HG03342 (cell line): ENCODE results near the gene CPVL.

Experiments
- ATAC-seq: cut with Tn5 transposase; IDR thresholded peaks from one replicate; pipeline ENCODE4 v1.9.1; 2021; ENCODE audit warnings: mild to moderate bottlenecking, moderate library complexity; ENCODE audit not compliant: unreplicated experiment

CPVL gene

DNA sequence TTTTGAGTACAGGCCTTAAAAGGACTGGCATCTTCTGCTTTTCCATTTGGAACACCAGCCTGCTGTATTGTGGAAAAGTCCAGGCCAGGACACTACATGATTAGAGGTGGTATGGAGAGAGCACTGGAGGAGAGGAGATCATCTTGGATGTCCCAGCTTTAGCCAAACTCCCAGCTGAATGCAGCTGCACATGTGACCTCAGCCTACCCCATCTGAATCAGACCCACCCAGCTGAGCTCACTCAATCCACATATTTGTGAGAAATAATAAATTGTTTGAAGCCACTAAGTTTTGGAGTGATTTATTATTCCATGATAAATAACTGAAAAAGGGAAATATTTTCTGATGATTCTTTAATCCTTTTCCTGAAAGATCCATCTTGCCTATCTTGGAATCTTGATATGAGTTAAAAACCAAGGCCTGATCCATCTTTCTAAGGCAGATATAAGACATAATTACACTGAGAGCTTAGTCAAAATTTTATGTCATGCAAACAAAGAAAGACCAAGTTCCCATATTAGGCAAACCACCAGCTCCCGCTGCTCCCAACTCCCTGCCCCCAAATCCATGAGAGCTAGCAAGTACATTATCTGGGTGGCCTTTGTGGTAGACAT, 133.1 kb downstream of the CPVL start:
- no peak for ATAC-seq

DNA sequence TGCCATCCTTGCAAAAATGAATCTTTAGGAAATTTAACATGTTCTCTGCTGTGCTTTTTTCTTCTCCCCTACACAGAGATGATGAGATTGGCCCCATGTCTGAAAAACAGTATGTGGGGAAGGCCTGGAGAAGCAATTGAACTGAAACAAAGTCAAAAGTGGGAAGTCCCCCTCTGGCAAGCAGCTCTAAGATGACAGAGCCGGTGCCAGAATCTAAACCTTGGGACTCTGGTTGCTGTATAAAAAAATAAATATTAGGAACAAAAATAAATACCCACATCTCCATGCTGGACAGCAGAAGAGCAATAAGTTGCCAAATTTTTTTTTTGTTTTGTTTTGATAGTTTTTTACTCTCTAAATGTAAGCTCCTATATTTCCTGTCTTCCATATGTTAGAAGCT, 136.4 kb downstream of the CPVL start:
- ATAC-seq: no peak

GRCh38 chr7:29008590-29008989, 137.7 kb downstream of the CPVL start:
- no peak for ATAC-seq

GRCh38 chr7:29007127-29007526, 139.2 kb downstream of the CPVL start:
- ATAC-seq: no peak

DNA sequence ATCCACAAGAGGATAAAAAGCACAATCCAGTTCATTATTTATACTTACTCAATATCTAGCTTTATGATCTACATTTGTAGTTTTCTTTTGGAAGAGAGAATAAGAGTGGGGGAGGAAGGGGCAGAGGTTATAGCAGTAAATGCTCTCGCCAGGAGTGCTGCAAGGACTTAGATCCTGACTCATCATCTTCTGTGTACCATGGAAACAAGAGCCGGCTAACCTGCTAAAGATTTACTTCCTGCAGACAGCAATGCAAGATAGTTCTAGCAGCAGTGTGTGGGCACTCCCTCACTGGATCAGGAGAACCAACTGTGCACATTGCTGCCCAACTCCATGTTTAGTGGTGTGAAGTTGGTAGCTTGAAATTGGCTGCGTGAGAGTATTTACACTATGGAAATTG, 140.5 kb downstream of the CPVL start:
- ATAC-seq: no peak

GRCh38 chr7:29005406-29005805, 140.9 kb downstream of the CPVL start:
- no peak for ATAC-seq

GRCh38 chr7:29003703-29004102, 142.6 kb downstream of the CPVL start:
- no peak for ATAC-seq

GRCh38 chr7:29000717-29001076, 145.6 kb downstream of the CPVL start:
- ATAC-seq: no peak

DNA sequence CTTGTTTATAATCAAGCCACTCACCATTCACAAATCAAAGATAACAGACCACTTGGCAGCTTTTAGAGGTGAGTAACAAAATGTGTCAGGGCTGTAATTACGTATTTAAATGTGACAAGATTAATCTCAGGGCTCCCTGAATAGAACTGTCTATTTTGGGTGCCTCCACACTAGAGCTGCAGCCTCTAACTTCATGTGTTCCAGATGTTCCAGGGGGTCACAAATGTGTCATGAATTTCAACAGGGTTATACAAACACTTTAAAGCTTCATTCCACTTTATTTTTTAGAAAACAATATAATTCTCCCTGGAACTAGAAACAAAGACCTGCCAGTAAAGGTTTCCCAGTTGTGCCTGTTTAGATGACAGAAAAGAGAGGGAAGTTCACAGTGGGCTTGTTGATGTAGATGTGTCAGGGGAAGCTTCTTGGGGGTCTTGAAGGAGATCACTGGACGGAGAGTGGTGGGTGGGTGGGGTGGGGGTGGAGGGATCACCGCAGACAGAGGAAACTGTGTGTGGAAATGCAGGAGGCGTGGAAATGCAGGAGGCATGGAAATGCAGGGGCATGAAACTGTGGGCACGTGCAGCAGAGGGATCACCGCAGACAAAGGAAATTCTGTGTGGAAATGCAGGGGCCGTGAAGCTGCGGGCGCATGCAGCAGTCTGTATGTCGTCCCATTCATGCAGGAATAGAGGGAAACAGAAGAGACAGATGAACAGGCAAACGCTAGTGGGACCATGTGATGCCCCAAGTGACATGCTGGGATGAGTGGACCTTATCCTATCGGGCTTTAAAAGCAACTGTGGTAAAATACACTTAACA, 146.2 kb downstream of the CPVL start:
- no peak for ATAC-seq

- no peak for ATAC-seq
Measured at GRCh38 chr7:28999427-28999826, 146.9 kb downstream of the CPVL start.

DNA sequence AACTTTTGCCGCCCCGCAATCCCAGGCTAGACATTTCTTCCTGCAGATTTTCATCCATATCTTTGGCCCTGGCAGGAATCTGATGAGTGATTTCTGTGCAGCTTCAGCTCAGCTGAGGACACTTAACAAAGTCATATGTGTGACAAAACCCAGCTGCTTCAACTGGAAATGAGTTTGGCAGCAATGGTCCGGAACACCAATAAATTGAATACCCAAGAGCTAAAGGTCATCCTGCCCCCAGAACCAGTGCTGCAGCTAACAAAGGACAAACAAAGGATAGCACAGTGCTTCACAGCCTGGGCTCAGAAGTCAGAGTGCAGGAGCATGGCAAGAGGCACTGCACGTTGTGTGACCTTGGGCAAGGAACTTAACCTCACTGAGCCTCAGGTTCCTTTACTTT, 148.2 kb downstream of the CPVL start:
- ATAC-seq: no peak

DNA sequence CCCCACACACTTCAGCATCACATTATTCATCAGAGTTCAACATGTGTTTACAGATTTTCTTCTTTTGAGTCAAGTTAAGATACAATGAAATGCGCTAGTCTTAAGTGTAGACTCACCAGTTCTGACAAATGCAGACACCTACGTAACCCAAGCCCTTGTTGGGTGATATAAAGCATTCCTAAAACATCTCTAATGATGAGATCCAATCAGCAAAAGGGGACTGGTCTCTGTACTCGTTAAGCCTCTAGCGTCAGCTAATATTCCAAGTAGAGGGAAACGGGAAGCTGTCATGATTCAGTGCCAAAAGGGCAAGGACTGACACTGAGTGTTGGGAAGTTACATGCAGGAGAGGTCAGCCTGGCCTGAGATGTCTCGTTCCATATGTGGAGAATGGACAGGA, 149.5 kb downstream of the CPVL start:
- ATAC-seq: no peak

- no peak for ATAC-seq
Measured at GRCh38 chr7:28993371-28993770, 153.0 kb downstream of the CPVL start.

- no peak for ATAC-seq
Measured at GRCh38 chr7:28992798-28993197, 153.5 kb downstream of the CPVL start.

DNA sequence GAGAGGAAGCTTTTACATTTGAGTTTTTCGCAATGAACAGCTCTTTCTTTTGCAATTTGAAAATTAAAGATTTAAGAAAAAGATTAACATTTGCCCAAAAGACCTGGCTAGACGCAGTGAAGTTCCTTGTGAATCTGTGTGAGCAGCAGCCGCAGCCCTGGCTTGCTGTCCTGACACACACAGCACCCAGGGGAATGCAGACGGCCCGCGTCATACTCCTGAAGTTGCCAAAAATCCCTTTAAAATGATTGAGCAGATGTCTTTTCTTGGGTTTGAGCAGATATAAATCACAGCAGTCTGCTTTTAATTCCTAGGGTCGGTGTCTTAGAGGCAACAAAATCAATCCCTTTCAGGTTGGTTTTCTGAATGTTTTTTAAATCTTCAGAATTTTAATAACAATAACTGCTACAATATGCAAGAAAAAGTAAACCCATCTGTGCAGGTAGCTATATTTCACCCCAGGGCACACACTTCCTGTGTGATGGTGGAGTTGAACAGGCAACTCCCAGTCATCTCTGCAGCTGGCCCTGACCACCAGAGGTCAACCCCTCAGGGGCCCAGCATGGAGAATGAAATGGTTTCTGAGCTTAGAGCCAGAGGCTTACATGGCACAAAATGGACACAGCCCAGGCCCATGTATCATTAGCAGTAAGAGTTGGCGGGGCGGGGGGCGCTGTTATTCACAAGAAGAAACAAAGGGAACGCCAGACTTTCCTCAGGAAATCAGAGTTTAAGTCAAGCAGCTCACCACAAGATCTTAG, 156.0 kb downstream of the CPVL start:
- ATAC-seq: no peak

DNA sequence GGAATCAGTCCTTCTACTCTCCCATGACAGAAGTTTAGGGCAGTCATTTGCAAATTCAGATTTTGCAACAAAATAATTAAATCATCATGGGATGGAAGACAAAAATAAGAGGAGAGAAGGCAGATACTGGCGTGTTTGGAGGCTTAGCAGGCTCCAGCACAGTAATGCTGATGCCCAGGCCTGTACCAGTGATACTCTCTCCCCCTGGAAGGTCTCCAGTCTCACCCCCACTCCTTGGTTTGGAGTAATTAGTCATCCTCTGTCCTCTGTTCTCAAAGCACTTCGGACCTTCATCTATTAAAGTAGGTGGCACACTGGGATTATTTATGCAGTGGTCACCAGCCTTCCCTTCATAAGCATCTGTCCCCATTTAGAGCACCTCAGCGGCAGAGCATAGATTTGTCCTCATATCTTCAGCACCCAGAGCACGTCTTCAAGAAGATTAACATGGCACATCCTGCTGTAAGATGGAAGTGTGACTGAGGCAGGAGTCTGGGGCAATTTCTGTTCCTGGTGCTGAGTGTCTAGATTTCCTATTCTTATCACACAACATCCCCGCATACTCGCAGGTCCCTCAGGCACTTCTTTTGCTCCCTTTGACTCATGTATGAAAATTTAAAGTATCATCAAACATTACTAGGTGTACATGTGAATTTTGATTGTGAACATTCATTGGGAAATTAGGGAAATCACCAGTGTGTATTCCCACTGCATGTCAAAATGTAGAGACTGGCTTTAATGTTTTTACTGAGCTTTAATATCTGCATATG, 156.9 kb downstream of the CPVL start:
- ATAC-seq: no peak

- ATAC-seq: no peak
Measured at GRCh38 chr7:28988810-28989209, 157.5 kb downstream of the CPVL start.

GRCh38 chr7:28988091-28988490, 158.2 kb downstream of the CPVL start:
- ATAC-seq: no peak

- ATAC-seq: no peak
Measured at GRCh38 chr7:28986765-28987110, 159.6 kb downstream of the CPVL start.

DNA sequence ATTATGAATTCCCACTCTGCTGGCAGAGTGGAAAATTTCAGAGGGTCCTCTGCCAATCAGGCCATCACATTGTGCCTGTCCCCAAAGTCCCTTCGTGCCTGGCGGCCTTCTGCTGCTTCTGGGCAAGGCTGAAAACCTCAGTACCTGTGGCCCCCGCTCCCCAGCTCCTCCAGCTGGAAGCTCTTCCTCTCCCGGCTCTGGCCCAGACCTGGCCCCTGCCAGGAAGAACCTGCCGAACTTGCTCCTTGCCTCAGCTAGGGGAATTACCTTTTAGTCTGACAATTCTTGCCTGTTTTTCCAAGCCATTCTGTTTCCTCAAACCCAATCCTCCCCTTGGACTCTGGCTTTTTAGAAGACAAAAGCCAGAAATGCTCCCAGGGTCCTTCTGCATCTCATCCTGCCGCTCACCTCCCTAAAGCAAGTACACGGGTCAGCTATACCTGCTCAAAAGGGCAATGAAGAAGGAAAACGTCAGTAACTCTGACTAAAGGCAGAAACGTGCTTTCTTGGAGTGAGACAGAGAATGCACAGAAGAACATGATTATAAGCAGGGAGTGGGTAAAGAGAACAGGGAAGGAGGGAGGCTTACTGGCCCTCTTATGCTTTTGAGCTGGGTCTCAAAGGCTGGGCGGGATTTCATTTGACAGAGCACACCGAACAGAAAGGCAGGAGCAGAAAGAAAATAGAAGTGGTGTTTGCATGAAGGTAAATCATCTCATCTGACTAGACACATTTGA, 160.1 kb downstream of the CPVL start:
- no peak for ATAC-seq

GRCh38 chr7:28984631-28985030, 161.7 kb downstream of the CPVL start:
- ATAC-seq: no peak
